ENCODE measurements around the gene SOWAHD. TPM values are rescaled to one million over a fixed set of nuclear protein-coding genes. Genes with fewer than 3 reads are reported as not detected.
A peak's percentile ranks its signal among the peaks of the same experiment; 100 is the strongest.

Gene SOWAHD
- total RNA-seq = under 1 TPM in 1 of 2 experiments, not detected in 1; 0.23 TPM

- Mint-ChIP-seq H3K36me3 (ENCODE audit: low read depth) (no peaks in the 10 kb centered on the region), H3K9me3 (no peaks in the 10 kb centered on the region), H3K27me3 (no peaks in the 10 kb centered on the region), H3K27ac (peak within 1 kb of the TSS; percentile 94), H3K4me3 (peak within 1 kb of the TSS; percentile 65), H3K4me1 (ENCODE audit: low read depth) (peaks cover 46% of the 10 kb centered on the region)
- DNase-seq (peak; percentile 14), ATAC-seq (peak; percentile 9)
- no peak for TF ChIP-seq CTCF (IDR thresholded peaks at IDR 0.05)
- intact Hi-C loops (cut with micrococcal nuclease) = loop anchor here (10.0 kb wide), 2 partner anchors 63 to 153 kb away; partner anchors contain the start of genes NKRF and SEPTIN6
- CTCF ChIA-PET = interaction anchor here (0.6 to 2.7 kb wide), 7 partner anchors 9 to 112 kb away, joined by 3 to 7 read pairs (median 3); partner anchors contain the start of gene RPL39
- POLR2A ChIA-PET = interaction anchor here (1.0 to 5.0 kb wide), 7 partner anchors 27 to 113 kb away, joined by 3 to 23 read pairs (median 7); partner anchors contain the start of genes NDUFA1, RNF113A, RPL39 and SEPTIN6
These were observed at the start of gene SOWAHD for GRCh38 chrX:119757979-119758730. SOWAHD (plus strand) TSS chrX:119758588; CDS start chrX:119758668, 80 bp downstream.

GRCh38 chrX:119708936-119709335 is 49.5 kb upstream of the SOWAHD start:
- no peak for DNase-seq

GRCh38 chrX:119709630-119710029 is 48.8 kb upstream of the SOWAHD start:
- intact Hi-C loops (cut with micrococcal nuclease) = no loop called here
- no peak overlapping the region for H3K27ac Mint-ChIP-seq
- DNase-seq (no peak), ATAC-seq (no peak)
- H3K4me3 Mint-ChIP-seq = no peak overlapping the region
- H3K36me3 Mint-ChIP-seq (ENCODE audit: low read depth) = no peaks in the 10 kb centered on the region
- no peaks in the 10 kb centered on the region for H3K9me3 Mint-ChIP-seq
- CTCF ChIA-PET = interaction anchor here (1.8 to 1.9 kb wide), 2 partner anchors 11 to 20 kb away, joined by 6 to 7 read pairs; no protein-coding TSS in a partner anchor
- H3K4me1 Mint-ChIP-seq (ENCODE audit: low read depth) = no peaks in the 10 kb centered on the region
- POLR2A ChIA-PET = no interaction called here
- no peak for TF ChIP-seq CTCF (IDR thresholded peaks at IDR 0.05)
- no peaks in the 10 kb centered on the region for H3K27me3 Mint-ChIP-seq

More at GRCh38 chrX:119708936-119709335, 49.5 kb upstream of the SOWAHD start:
- TF ChIP-seq CTCF (IDR thresholded peaks at IDR 0.05) = no peak
- H3K36me3 Mint-ChIP-seq (ENCODE audit: low read depth) = no peaks in the 10 kb centered on the region
- H3K9me3 Mint-ChIP-seq = no peaks in the 10 kb centered on the region
- H3K27me3 Mint-ChIP-seq = no peaks in the 10 kb centered on the region
- H3K4me1 Mint-ChIP-seq (ENCODE audit: low read depth) = no peaks in the 10 kb centered on the region
- POLR2A ChIA-PET = no interaction called here
- intact Hi-C loops (cut with micrococcal nuclease) = no loop called here
- H3K4me3 Mint-ChIP-seq = no peak overlapping the region
- CTCF ChIA-PET = interaction anchor here (1.8 kb wide), 1 partner anchor 10 kb away, joined by 6 read pairs; no protein-coding TSS in a partner anchor
- H3K27ac Mint-ChIP-seq = no peak overlapping the region
- no peak for ATAC-seq

- CTCF ChIA-PET = no interaction called here
- intact Hi-C loops (cut with micrococcal nuclease) = no loop called here
These were observed 36.9 kb upstream of the SOWAHD start for GRCh38 chrX:119721487-119721886.

More at GRCh38 chrX:119721487-119721886, 36.9 kb upstream of the SOWAHD start:
- TF ChIP-seq CTCF (IDR thresholded peaks at IDR 0.05) = no peak
- Mint-ChIP-seq H3K4me1 (ENCODE audit: low read depth) (no peaks in the 10 kb centered on the region), H3K9me3 (no peaks in the 10 kb centered on the region), H3K27me3 (no peaks in the 10 kb centered on the region), H3K36me3 (ENCODE audit: low read depth) (no peaks in the 10 kb centered on the region), H3K27ac (no peak overlapping the region), H3K4me3 (no peak overlapping the region)
- DNase-seq = no peak
- POLR2A ChIA-PET = no interaction called here
- ATAC-seq = no peak

Data from activated CD8-positive, alpha-beta T cell treated with anti-CD3 and anti-CD28 coated beads for 36 hours (primary cell).